Body of pancreas (tissue), 4 donors: ENCODE data around the gene UMAD1.

Source experiments
- POLR2A ChIP-seq, 3 donors: fragments of 450-650 bp; IDR thresholded peaks; one replicate each; pipeline ENCODE4 v1.6.1; 2016; ENCODE audit warnings: antibody characterized with exemption in 3 of 3, mild to moderate bottlenecking in 2 of 3
- TF ChIP-seq, protein P1 (sequence below), 7 experiments: fragments of 450-650 bp in 4 of 7; fragments of 200-600 bp in 3 of 7; sonication (generic) in 3 of 7; IDR thresholded peaks; one replicate each; pipeline ENCODE4 v1.5.1; 2016 to 2019; ENCODE audit warnings: antibody characterized with exemption in 7 of 7

DNA sequence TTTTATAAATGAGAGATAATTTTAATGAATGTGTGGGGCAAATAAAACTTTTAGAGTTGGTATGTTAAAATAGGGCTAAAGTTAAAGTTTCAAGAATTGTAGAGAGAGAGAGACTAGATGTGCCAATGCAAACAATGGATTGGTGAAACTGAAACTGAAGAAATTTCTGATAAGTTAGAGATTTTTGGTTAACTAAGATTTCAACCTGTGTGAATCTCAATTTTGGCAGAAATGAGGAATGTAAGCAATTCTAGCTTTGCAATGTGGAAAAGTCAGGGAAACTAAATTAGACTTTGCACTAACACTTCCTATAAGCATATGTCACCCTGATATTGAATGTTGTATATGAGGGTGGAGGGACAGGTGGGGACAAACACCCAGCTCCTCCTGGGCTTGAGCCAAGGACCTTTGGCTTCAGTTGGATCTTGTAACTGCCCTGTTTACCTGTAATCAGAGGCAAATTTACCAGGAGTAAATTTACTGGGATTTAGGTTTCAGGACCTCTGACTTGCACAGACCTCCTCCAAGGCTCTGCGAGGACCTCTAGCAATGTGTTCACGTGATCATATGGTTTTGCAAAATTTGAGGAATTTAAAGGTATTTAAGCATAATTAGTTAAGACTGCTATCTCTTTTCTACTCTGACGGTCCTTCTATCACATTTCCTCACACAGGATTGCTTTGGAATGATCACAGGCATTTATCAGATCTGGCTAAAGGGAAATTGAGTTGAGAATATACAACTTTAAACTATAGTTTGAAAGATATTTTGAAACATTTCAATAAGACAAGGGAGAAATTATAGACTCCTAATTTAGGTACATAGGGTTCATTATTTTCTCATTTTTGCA lies 110.9 kb downstream of the UMAD1 start:
- TF ChIP-seq, protein P1, sequence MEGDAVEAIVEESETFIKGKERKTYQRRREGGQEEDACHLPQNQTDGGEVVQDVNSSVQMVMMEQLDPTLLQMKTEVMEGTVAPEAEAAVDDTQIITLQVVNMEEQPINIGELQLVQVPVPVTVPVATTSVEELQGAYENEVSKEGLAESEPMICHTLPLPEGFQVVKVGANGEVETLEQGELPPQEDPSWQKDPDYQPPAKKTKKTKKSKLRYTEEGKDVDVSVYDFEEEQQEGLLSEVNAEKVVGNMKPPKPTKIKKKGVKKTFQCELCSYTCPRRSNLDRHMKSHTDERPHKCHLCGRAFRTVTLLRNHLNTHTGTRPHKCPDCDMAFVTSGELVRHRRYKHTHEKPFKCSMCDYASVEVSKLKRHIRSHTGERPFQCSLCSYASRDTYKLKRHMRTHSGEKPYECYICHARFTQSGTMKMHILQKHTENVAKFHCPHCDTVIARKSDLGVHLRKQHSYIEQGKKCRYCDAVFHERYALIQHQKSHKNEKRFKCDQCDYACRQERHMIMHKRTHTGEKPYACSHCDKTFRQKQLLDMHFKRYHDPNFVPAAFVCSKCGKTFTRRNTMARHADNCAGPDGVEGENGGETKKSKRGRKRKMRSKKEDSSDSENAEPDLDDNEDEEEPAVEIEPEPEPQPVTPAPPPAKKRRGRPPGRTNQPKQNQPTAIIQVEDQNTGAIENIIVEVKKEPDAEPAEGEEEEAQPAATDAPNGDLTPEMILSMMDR (IDR thresholded peaks at IDR 0.05): no peak
- no peak for TF ChIP-seq POLR2A (IDR thresholded peaks at IDR 0.05)
